Natural killer cell (primary cell): ENCODE measurements around the gene FTL. TPM values are rescaled to one million over a fixed set of nuclear protein-coding genes. Genes with fewer than 3 reads are reported as not detected.

Experiments
- ATAC-seq, 3 donors: fragments of 150-1000 bp in 2 of 3; fragments of 200-7000 bp in 1 of 3; cut with Tn5 transposase; 1 replicate in 1 of 3; 2 replicates in 2 of 3; pipeline ENCODE4 v1.10.0; 2021; ENCODE audit warnings: mild to moderate bottlenecking in 2 of 3, moderate library complexity in 2 of 3
- DNase-seq, 2 donors: peaks; one replicate each; pipeline versions ENCODE4 v3.0.0 to v3.0.0-alpha.2; 2013 to 2021; ENCODE audit warnings: mixed read lengths in 1 of 2
- H3K27ac ChIP-seq: one replicate; pipeline ENCODE4 v1.5.1; 2013; ENCODE audit warnings: mild to moderate bottlenecking, low read length
- H3K27me3 ChIP-seq: one replicate; pipeline ENCODE4 v1.6.1; 2013; ENCODE audit warnings: low read length; ENCODE audit not compliant: control insufficient read depth, insufficient read depth
- H3K36me3 ChIP-seq: one replicate; pipeline ENCODE4 v1.6.1; 2013; ENCODE audit warnings: low read length; ENCODE audit not compliant: control insufficient read depth, insufficient read depth
- H3K4me1 ChIP-seq: one replicate; pipeline ENCODE4 v1.6.1; 2013; ENCODE audit warnings: low read length; ENCODE audit not compliant: control insufficient read depth, insufficient read depth
- H3K4me3 ChIP-seq: one replicate; pipeline ENCODE4 v1.5.1; 2013; ENCODE audit warnings: low read length
- H3K9me3 ChIP-seq: one replicate; pipeline ENCODE4 v1.6.1; 2013; ENCODE audit warnings: low read length; ENCODE audit not compliant: control insufficient read depth, insufficient read depth
- H3K27ac Mint-ChIP-seq, 2 donors: one replicate each; pipeline ENCODE4 v1.8.0; 2022; ENCODE audit warnings: mild to moderate bottlenecking in 2 of 2, mixed read lengths in 2 of 2, moderate library complexity in 1 of 2
- H3K27me3 Mint-ChIP-seq, 2 donors: one replicate each; pipeline ENCODE4 v1.8.0; 2022; ENCODE audit warnings: low read depth in 2 of 2, mixed read lengths in 2 of 2
- H3K36me3 Mint-ChIP-seq: one replicate; pipeline ENCODE4 v1.8.0; 2022; ENCODE audit warnings: mixed read lengths
- H3K4me1 Mint-ChIP-seq, 2 donors: one replicate each; pipeline ENCODE4 v1.8.0; 2022; ENCODE audit warnings: mixed read lengths in 2 of 2
- H3K4me3 Mint-ChIP-seq: one replicate; pipeline ENCODE4 v1.8.0; 2022; ENCODE audit warnings: mild to moderate bottlenecking, moderate library complexity, mixed read lengths
- H3K9me3 Mint-ChIP-seq, 2 donors: one replicate each; pipeline ENCODE4 v1.8.0; 2022; ENCODE audit warnings: mixed read lengths in 2 of 2
- CTCF ChIP-seq: fragments of 200-600 bp; IDR thresholded peaks from one replicate; pipeline ENCODE4 v1.8.0; 2022; ENCODE audit warnings: antibody characterized with exemption
- WGBS: methylation state at CpG from one replicate; pipeline ENCODE4 v1.1.7; 2013; ENCODE audit warnings: missing lambda C conversion rate; ENCODE audit not compliant: insufficient coverage; 5-methylcytosine and 5-hydroxymethylcytosine counted together
- intact Hi-C: fragments of 100-400 bp; cut with micrococcal nuclease; formaldehyde crosslinking; loops from one replicate; pipeline ENCODE4 v1.14.2; 2022
- total RNA-seq, 4 donors: library from RNA; stranded (reverse); fragments of 120-200 nt in 1 of 4; gene quantifications; one replicate each; pipeline versions ENCODE4 v1.2.3 to v1.2.4, GENCODE V29; 2013 to 2022

The FTL gene
- total RNA-seq, 3 donors from 2014 or later (not counting 1 experiment from before 2014, with no cell fraction given): 554 to 1,168 (median 1,024) TPM

- Histone ChIP-seq H3K36me3 (peaks cover 6% of the 10 kb centered on the region), H3K27me3 (no peaks in the 10 kb centered on the region), H3K9me3 (no peaks in the 10 kb centered on the region), H3K4me3 (no peak overlapping the region), H3K27ac (no peak overlapping the region), H3K4me1 (peaks cover 31% of the 10 kb centered on the region)
- Mint-ChIP-seq H3K36me3 (no peaks in the 10 kb centered on the region), H3K27ac (peak overlapping the region in 1 of 2 donors; percentile 42), H3K4me1 (peaks cover 28 to 50% of the 10 kb centered on the region in 2 donors), H3K9me3 (no peaks in the 10 kb centered on the region), H3K4me3 (no peak overlapping the region), H3K27me3 (no peaks in the 10 kb centered on the region)
- ATAC-seq (no peak), DNase-seq (no peak)
- WGBS: 95% methylated on average over 22 of the region's 22 CpGs
- intact Hi-C loops: loop anchor here (10.0 kb wide), 2 partner anchors 154 to 356 kb away; partner anchors contain the start of gene DBP
- no peak for TF ChIP-seq CTCF
These were observed 26.0 kb downstream of the FTL start for GRCh38 chr19:48991011-48991609.

GRCh38 chr19:48991873-48992580 lies 26.9 kb downstream of the FTL start:
- intact Hi-C loops: loop anchor here (10.0 kb wide), 2 partner anchors 153 to 357 kb away; partner anchors contain the start of gene DBP
- Histone ChIP-seq H3K9me3 (no peaks in the 10 kb centered on the region), H3K36me3 (peaks cover 6% of the 10 kb centered on the region), H3K4me3 (peak overlapping the region; percentile 79), H3K27me3 (no peaks in the 10 kb centered on the region), H3K4me1 (peaks cover 31% of the 10 kb centered on the region), H3K27ac (peak overlapping the region; percentile 30)
- Mint-ChIP-seq H3K9me3 (no peaks in the 10 kb centered on the region), H3K36me3 (no peaks in the 10 kb centered on the region), H3K4me1 (peaks cover 28 to 50% of the 10 kb centered on the region in 2 donors), H3K27me3 (no peaks in the 10 kb centered on the region), H3K27ac (peak overlapping the region; percentile 94 to 97), H3K4me3 (peak overlapping the region; percentile 97)
- ATAC-seq (no peak), DNase-seq (no peak)
- WGBS: 51% methylated on average over 8 of the region's 8 CpGs
- TF ChIP-seq CTCF: no peak

- no peaks in the 10 kb centered on the region for H3K9me3 Mint-ChIP-seq
- intact Hi-C loops: loop anchor here (10.0 kb wide), 2 partner anchors 152 to 358 kb away; partner anchors contain the start of gene DBP
- no peak for DNase-seq
- Histone ChIP-seq H3K36me3 (peaks cover 6% of the 10 kb centered on the region), H3K27ac (peak overlapping the region; percentile 30), H3K4me3 (peak overlapping the region; percentile 79), H3K4me1 (peaks cover 31% of the 10 kb centered on the region), H3K9me3 (no peaks in the 10 kb centered on the region), H3K27me3 (no peaks in the 10 kb centered on the region)
- H3K27me3 Mint-ChIP-seq: no peaks in the 10 kb centered on the region
- no peak for TF ChIP-seq CTCF
- peak overlapping the region; percentile 97 for H3K4me3 Mint-ChIP-seq
- H3K36me3 Mint-ChIP-seq: no peaks in the 10 kb centered on the region
- peaks cover 28 to 52% of the 10 kb centered on the region in 2 donors for H3K4me1 Mint-ChIP-seq
- under 1% methylated on average over 20 of the region's 20 CpGs for WGBS
- no peak for ATAC-seq
- H3K27ac Mint-ChIP-seq: peak overlapping the region; percentile 94 to 97
These were observed 27.6 kb downstream of the FTL start for GRCh38 chr19:48992581-48993174.
